NCI-H2196 treated with DMSO at 0.1 percent for 48 hours (cell line): Measurements from ENCODE around the gene RPS6KA2.

Source experiments
- DNase-seq: peaks from one replicate; lab custom pipeline; 2025; ENCODE audit not compliant: unreplicated experiment; lab: John Stamatoyannopoulos, UW

Gene RPS6KA2

GRCh38 chr6:166492092-166492741, 134.8 kb downstream of the RPS6KA2 start:
- DNase-seq = no peak

GRCh38 chr6:166490671-166491500, 136.2 kb downstream of the RPS6KA2 start:
- DNase-seq = no peak

- DNase-seq = no peak
Observed at GRCh38 chr6:166489301-166490155, 137.5 kb downstream of the RPS6KA2 start.

GRCh38 chr6:166488701-166489100, 138.3 kb downstream of the RPS6KA2 start:
- DNase-seq = no peak

GRCh38 chr6:166488076-166488685, 138.9 kb downstream of the RPS6KA2 start:
- DNase-seq = no peak

GRCh38 chr6:166487148-166487547, 139.9 kb downstream of the RPS6KA2 start:
- no peak for DNase-seq

- DNase-seq = no peak
Observed at GRCh38 chr6:166486536-166486880, 140.5 kb downstream of the RPS6KA2 start.

- no peak for DNase-seq
Observed at GRCh38 chr6:166485651-166486535, 141.2 kb downstream of the RPS6KA2 start.

- no peak for DNase-seq
Observed at GRCh38 chr6:166484863-166485262, 142.2 kb downstream of the RPS6KA2 start.

- no peak for DNase-seq
Observed at GRCh38 chr6:166483573-166484250, 143.3 kb downstream of the RPS6KA2 start.

GRCh38 chr6:166483026-166483425, 144.0 kb downstream of the RPS6KA2 start:
- no peak for DNase-seq

GRCh38 chr6:166478782-166479592, 148.1 kb downstream of the RPS6KA2 start:
- no peak for DNase-seq

- DNase-seq = no peak
Observed at GRCh38 chr6:166477647-166478365, 149.2 kb downstream of the RPS6KA2 start.

- DNase-seq = no peak
Observed at GRCh38 chr6:166476634-166477215, 150.3 kb downstream of the RPS6KA2 start.

- no peak for DNase-seq
Observed at GRCh38 chr6:166476061-166476591, 150.9 kb downstream of the RPS6KA2 start.

GRCh38 chr6:166474721-166475565, 152.1 kb downstream of the RPS6KA2 start:
- DNase-seq = no peak
